Activated naive CD4-positive, alpha-beta T cell treated with anti-CD3 and anti-CD28 coated beads for 36 hours (primary cell): ENCODE data around the gene RHBDL2. TPM values are rescaled to one million over a fixed set of nuclear protein-coding genes. Genes with fewer than 3 reads are reported as not detected.
A peak's percentile ranks its signal among the peaks of the same experiment; 100 is the strongest.
"Not testable (repeated sequence)": the region's sequence is repeated elsewhere in the genome, so short reads cannot be mapped to it uniquely, and the experiment has no call there.

Experiments used
- CTCF ChIA-PET: fragments of 350-600 bp; sonication (Branson Sonifier 250); formaldehyde crosslinking; loops from one replicate; lab custom pipeline; 2021; ENCODE audit warnings: antibody characterized with exemption; lab: Charles Lee
- DNase-seq: peaks from one replicate; pipeline ENCODE4 v3.0.0-alpha.2; 2020
- H3K27ac Mint-ChIP-seq: one replicate; pipeline ENCODE4 v1.8.0; 2021; ENCODE audit warnings: mild to moderate bottlenecking, mixed read lengths
- H3K27me3 Mint-ChIP-seq: one replicate; pipeline ENCODE4 v1.8.0; 2021; ENCODE audit warnings: low read depth, mixed read lengths
- H3K36me3 Mint-ChIP-seq: one replicate; pipeline ENCODE4 v1.8.0; 2021; ENCODE audit warnings: low read depth, mixed read lengths
- H3K4me1 Mint-ChIP-seq: one replicate; pipeline ENCODE4 v1.8.0; 2021; ENCODE audit warnings: low read depth, mixed read lengths
- H3K4me3 Mint-ChIP-seq: one replicate; pipeline ENCODE4 v1.8.0; 2021; ENCODE audit warnings: mild to moderate bottlenecking, moderate library complexity, mixed read lengths
- H3K9me3 Mint-ChIP-seq: one replicate; pipeline ENCODE4 v1.8.0; 2021; ENCODE audit warnings: mixed read lengths
- intact Hi-C: fragments of 100-400 bp; cut with micrococcal nuclease; formaldehyde crosslinking; loops from one replicate; pipeline ENCODE4 v1.15.1; 2023
- total RNA-seq, 2 experiments: library from RNA; stranded (reverse); gene quantifications; one replicate each; pipeline ENCODE4 v1.2.3, GENCODE V29; 2021

RHBDL2 gene
- not detected for total RNA-seq

GRCh38 chr1:38941527-38942019 is at the start of gene RHBDL2:
RHBDL2 (minus strand) TSS chr1:38941830; CDS start chr1:38919212, 22,618 bp downstream.
- intact Hi-C loops, result no loop called here
- Mint-ChIP-seq H3K9me3 (no peaks in the 10 kb centered on the region), H3K4me1 (no peaks in the 10 kb centered on the region), H3K27ac (no peak within 1 kb of the TSS), H3K4me3 (no peak within 1 kb of the TSS), H3K27me3 (no peaks in the 10 kb centered on the region), H3K36me3 (no peaks in the 10 kb centered on the region)
- DNase-seq, result no peak
- CTCF ChIA-PET, result no interaction called here

GRCh38 chr1:38990738-38991637 is 49.4 kb upstream of the RHBDL2 start, which contains the start of gene AKIRIN1:
AKIRIN1 (plus strand) TSS chr1:38991276; CDS start chr1:38991381, 105 bp downstream.
- H3K4me1 Mint-ChIP-seq, result peaks cover 52% of the 10 kb centered on the region
- DNase-seq, result peak; percentile 97
- H3K36me3 Mint-ChIP-seq, result peaks cover 29% of the 10 kb centered on the region
- CTCF ChIA-PET, result interaction anchor here (0.9 kb wide), 1 partner anchor 10 kb away, joined by 4 read pairs; no protein-coding TSS in a partner anchor
- no peaks in the 10 kb centered on the region for H3K27me3 Mint-ChIP-seq
- peak within 1 kb of the TSS; percentile 80 for H3K4me3 Mint-ChIP-seq
- intact Hi-C loops, result loop anchor here (1.0 to 5.0 kb wide), 3 partner anchors 35 to 1059 kb away; partner anchors contain the start of genes MYCBP and NDUFS5
- peak within 1 kb of the TSS; percentile 84 for H3K27ac Mint-ChIP-seq
- no peaks in the 10 kb centered on the region for H3K9me3 Mint-ChIP-seq

GRCh38 chr1:38990386-38990737 is 48.7 kb upstream of the RHBDL2 start:
- no peaks in the 10 kb centered on the region for H3K27me3 Mint-ChIP-seq
- H3K9me3 Mint-ChIP-seq, result no peaks in the 10 kb centered on the region
- H3K27ac Mint-ChIP-seq, result peak overlapping the region; percentile 84
- peaks cover 46% of the 10 kb centered on the region for H3K4me1 Mint-ChIP-seq
- CTCF ChIA-PET, result interaction anchor here (0.6 to 0.9 kb wide), 3 partner anchors 10 to 42 kb away, joined by 4 read pairs; no protein-coding TSS in a partner anchor
- intact Hi-C loops, result loop anchor here (2.0 to 5.0 kb wide), 2 partner anchors 118 to 1058 kb away; partner anchors contain the start of gene MYCBP
- DNase-seq, result no peak
- H3K4me3 Mint-ChIP-seq, result peak overlapping the region; percentile 76
- H3K36me3 Mint-ChIP-seq, result peaks cover 25% of the 10 kb centered on the region

GRCh38 chr1:38989979-38990378 is 48.3 kb upstream of the RHBDL2 start:
- Mint-ChIP-seq H3K27ac (peak overlapping the region; percentile 84), H3K27me3 (no peaks in the 10 kb centered on the region), H3K4me3 (peak overlapping the region; percentile 76), H3K36me3 (peaks cover 22% of the 10 kb centered on the region), H3K4me1 (peaks cover 42% of the 10 kb centered on the region), H3K9me3 (no peaks in the 10 kb centered on the region)
- DNase-seq, result no peak
- intact Hi-C loops, result loop anchor here (2.0 to 5.0 kb wide), 3 partner anchors 103 to 1058 kb away; partner anchors contain the start of gene MYCBP
- CTCF ChIA-PET, result interaction anchor here (0.6 kb wide), 2 partner anchors 17 to 42 kb away, joined by 4 read pairs; no protein-coding TSS in a partner anchor

GRCh38 chr1:38979380-38979779 is 37.8 kb upstream of the RHBDL2 start:
- H3K9me3 Mint-ChIP-seq, CTCF ChIA-PET: not testable (repeated sequence)

GRCh38 chr1:38978245-38978542 is 36.6 kb upstream of the RHBDL2 start:
- H3K4me3 Mint-ChIP-seq, result peak overlapping the region; percentile 21
- H3K9me3 Mint-ChIP-seq, H3K4me1 Mint-ChIP-seq, H3K27me3 Mint-ChIP-seq, intact Hi-C loops, H3K36me3 Mint-ChIP-seq: not testable (repeated sequence)
- peak overlapping the region; percentile 18 for H3K27ac Mint-ChIP-seq
- CTCF ChIA-PET, result interaction anchor here (0.7 kb wide), 1 partner anchor 332 kb away, joined by 3 read pairs; no protein-coding TSS in a partner anchor
- DNase-seq, result peak; percentile 60

More at GRCh38 chr1:38979380-38979779, 37.8 kb upstream of the RHBDL2 start:
- H3K4me3 Mint-ChIP-seq, DNase-seq, H3K27ac Mint-ChIP-seq, H3K4me1 Mint-ChIP-seq, H3K27me3 Mint-ChIP-seq, intact Hi-C loops, H3K36me3 Mint-ChIP-seq: not testable (repeated sequence)

- peak; percentile 52 for DNase-seq
- intact Hi-C loops, H3K9me3 Mint-ChIP-seq, H3K36me3 Mint-ChIP-seq, H3K27me3 Mint-ChIP-seq: not testable (repeated sequence)
- H3K27ac Mint-ChIP-seq, result peak overlapping the region; percentile 18
- peak overlapping the region; percentile 21 for H3K4me3 Mint-ChIP-seq
- CTCF ChIA-PET, result interaction anchor here (0.7 kb wide), 1 partner anchor 332 kb away, joined by 3 read pairs; no protein-coding TSS in a partner anchor
- H3K4me1 Mint-ChIP-seq, result peaks cover 10% of the 10 kb centered on the region
Measured at GRCh38 chr1:38977399-38978244, 36.0 kb upstream of the RHBDL2 start.

- Mint-ChIP-seq H3K36me3 (peaks cover 2% of the 10 kb centered on the region), H3K27ac (no peak overlapping the region), H3K9me3 (peaks cover 8% of the 10 kb centered on the region), H3K27me3 (no peaks in the 10 kb centered on the region), H3K4me3 (no peak overlapping the region), H3K4me1 (peaks cover 8% of the 10 kb centered on the region)
- no peak for DNase-seq
- CTCF ChIA-PET, result no interaction called here
- intact Hi-C loops, result no loop called here
Measured at GRCh38 chr1:38973659-38974437, 32.2 kb upstream of the RHBDL2 start.

GRCh38 chr1:38973145-38973544 is 31.5 kb upstream of the RHBDL2 start:
- DNase-seq, H3K36me3 Mint-ChIP-seq, H3K27ac Mint-ChIP-seq, CTCF ChIA-PET, H3K4me3 Mint-ChIP-seq, H3K9me3 Mint-ChIP-seq, H3K27me3 Mint-ChIP-seq, intact Hi-C loops, H3K4me1 Mint-ChIP-seq: not testable (repeated sequence)

- H3K4me1 Mint-ChIP-seq, result peaks cover 3% of the 10 kb centered on the region
- H3K9me3 Mint-ChIP-seq, result no peaks in the 10 kb centered on the region
- intact Hi-C loops, result no loop called here
- peak; percentile 43 for DNase-seq
- H3K27ac Mint-ChIP-seq, result no peak overlapping the region
- no peaks in the 10 kb centered on the region for H3K27me3 Mint-ChIP-seq
- H3K4me3 Mint-ChIP-seq, result no peak overlapping the region
- no peaks in the 10 kb centered on the region for H3K36me3 Mint-ChIP-seq
- CTCF ChIA-PET, result interaction anchor here (0.5 to 1.2 kb wide), 3 partner anchors 9 to 21 kb away, joined by 3 to 9 read pairs (median 4); no protein-coding TSS in a partner anchor
Measured at GRCh38 chr1:38964140-38964548, 22.5 kb upstream of the RHBDL2 start.

GRCh38 chr1:38962560-38962959 is 20.9 kb upstream of the RHBDL2 start:
- H3K4me3 Mint-ChIP-seq, result no peak overlapping the region
- H3K27ac Mint-ChIP-seq, result no peak overlapping the region
- H3K27me3 Mint-ChIP-seq, result no peaks in the 10 kb centered on the region
- intact Hi-C loops, result no loop called here
- H3K4me1 Mint-ChIP-seq, result peaks cover 3% of the 10 kb centered on the region
- H3K9me3 Mint-ChIP-seq, result no peaks in the 10 kb centered on the region
- no peaks in the 10 kb centered on the region for H3K36me3 Mint-ChIP-seq
- CTCF ChIA-PET, result interaction anchor here (0.6 kb wide), 1 partner anchor 29 kb away, joined by 6 read pairs; no protein-coding TSS in a partner anchor
- DNase-seq, result no peak
